Measurements from ENCODE around the gene SLC38A5. TPM values are rescaled to one million over a fixed set of nuclear protein-coding genes. Genes with fewer than 3 reads are reported as not detected.

Gene SLC38A5
- total RNA-seq, 1 donor from 2014 or later, result 15.7 TPM

GRCh38 chrX:48475774-48476577 lies 5.9 kb upstream of the SLC38A5 start, which contains the start of gene FTSJ1:
Gene FTSJ1 (plus strand): TSS chrX:48476199. CDS start chrX:48478048, 1,849 bp downstream.
- TF ChIP-seq CTCF (conservative IDR thresholded peaks at IDR 0.05; ENCODE audit: low read depth, low read length), result no peak
- H3K4me3 ChIP-seq (ENCODE audit: low read depth, low read length), result peak within 1 kb of the TSS; percentile 76
- DNase-seq (ENCODE audit: low read depth), result peak; percentile 47

DNA sequence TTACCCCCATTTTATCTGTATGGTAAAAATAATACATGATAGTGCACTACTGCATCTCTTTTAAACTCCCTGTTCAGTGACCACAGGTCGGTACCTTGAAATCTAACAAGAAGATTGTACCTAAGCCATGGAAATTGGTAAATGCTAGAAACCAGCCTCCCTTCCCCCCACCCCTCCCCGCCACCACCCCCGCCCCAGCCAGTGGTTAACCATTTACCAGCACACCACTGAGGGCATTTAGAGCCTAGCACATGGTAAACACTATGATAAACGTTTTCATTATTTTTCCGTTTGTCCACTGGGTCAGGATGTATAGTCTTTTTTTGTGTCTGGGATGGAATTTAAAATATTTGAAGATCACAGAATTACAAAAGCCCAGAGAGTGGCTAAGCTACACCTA lies 5.2 kb upstream of the SLC38A5 start:
- H3K4me3 ChIP-seq (ENCODE audit: low read depth, low read length), result peak overlapping the region; percentile 76
- no peak for DNase-seq (ENCODE audit: low read depth)
- TF ChIP-seq CTCF (conservative IDR thresholded peaks at IDR 0.05; ENCODE audit: low read depth, low read length), result no peak

DNA sequence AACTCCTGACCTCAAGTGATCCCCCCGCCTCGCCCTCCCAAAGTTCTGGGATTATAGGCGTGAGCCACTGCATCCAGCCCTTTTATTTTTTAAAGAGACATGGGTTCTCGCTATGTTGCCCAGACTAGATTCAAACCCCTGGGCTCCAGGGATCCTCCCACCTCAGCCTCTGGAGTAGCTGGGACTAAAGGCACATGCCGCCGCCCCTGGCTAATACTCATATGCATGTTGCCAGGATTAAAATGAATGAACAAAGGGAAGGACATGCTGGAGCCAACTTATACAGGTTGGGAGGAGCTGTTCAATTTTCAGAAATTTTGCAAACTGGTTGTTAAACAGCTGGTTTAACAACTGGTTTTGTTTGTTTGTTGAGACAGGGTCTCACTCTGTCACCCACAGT lies 4.5 kb upstream of the SLC38A5 start:
- no peak for TF ChIP-seq CTCF (conservative IDR thresholded peaks at IDR 0.05; ENCODE audit: low read depth, low read length)
- no peak overlapping the region for H3K4me3 ChIP-seq (ENCODE audit: low read depth, low read length)
- DNase-seq (ENCODE audit: low read depth), result no peak

- no peak for DNase-seq (ENCODE audit: low read depth)
- TF ChIP-seq CTCF (conservative IDR thresholded peaks at IDR 0.05; ENCODE audit: low read depth, low read length), result peak; percentile 50
- H3K4me3 ChIP-seq (ENCODE audit: low read depth, low read length), result no peak overlapping the region
Measured at GRCh38 chrX:48474127-48474526, 4.1 kb upstream of the SLC38A5 start.

DNA sequence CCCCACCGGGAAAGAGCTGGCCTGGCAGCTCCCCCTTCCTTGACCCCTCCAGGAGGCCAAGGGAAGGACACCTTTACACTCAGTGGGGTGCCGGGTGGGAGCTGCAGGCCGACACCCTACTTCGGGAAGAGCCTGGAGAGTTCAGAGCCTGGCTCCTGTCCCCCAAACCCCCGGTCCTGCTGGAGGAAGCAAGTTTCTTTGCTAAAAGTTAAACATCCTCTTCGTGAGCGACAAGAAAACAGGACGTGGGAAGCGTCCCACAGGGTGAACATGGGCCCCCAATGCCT lies 3.6 kb upstream of the SLC38A5 start:
- no peak for TF ChIP-seq CTCF (conservative IDR thresholded peaks at IDR 0.05; ENCODE audit: low read depth, low read length)
- H3K4me3 ChIP-seq (ENCODE audit: low read depth, low read length), result no peak overlapping the region
- no peak for DNase-seq (ENCODE audit: low read depth)

GRCh38 chrX:48472851-48473703 lies 3.0 kb upstream of the SLC38A5 start:
- no peak overlapping the region for H3K4me3 ChIP-seq (ENCODE audit: low read depth, low read length)
- DNase-seq (ENCODE audit: low read depth), result no peak
- TF ChIP-seq CTCF (conservative IDR thresholded peaks at IDR 0.05; ENCODE audit: low read depth, low read length), result no peak
